Large intestine (tissue), 3 donors: ENCODE data around the gene LRRC43. TPM values are rescaled to one million over a fixed set of nuclear protein-coding genes. Genes with fewer than 3 reads are reported as not detected.
"Not testable (repeated sequence)": the region's sequence is repeated elsewhere in the genome, so short reads cannot be mapped to it uniquely, and the experiment has no call there.

Experiments
- DNase-seq, 2 donors: peaks; one replicate each; pipeline versions ENCODE4 v3.0.0 to v3.0.0-alpha.2; 2013
- H3K27ac ChIP-seq: one replicate; pipeline ENCODE4 v1.5.1; 2013; ENCODE audit warnings: low read length
- H3K27me3 ChIP-seq: 2 replicates; pipeline ENCODE4 v1.6.1; 2013; ENCODE audit warnings: low read length; ENCODE audit not compliant: control insufficient read depth, insufficient read depth
- H3K36me3 ChIP-seq: 2 replicates; pipeline ENCODE4 v1.6.1; 2013; ENCODE audit warnings: low read length; ENCODE audit not compliant: control insufficient read depth, insufficient read depth
- H3K4me1 ChIP-seq: one replicate; pipeline ENCODE4 v1.6.1; 2013; ENCODE audit warnings: low read length; ENCODE audit not compliant: control insufficient read depth, insufficient read depth
- H3K4me3 ChIP-seq: one replicate; pipeline ENCODE4 v1.5.1; 2013; ENCODE audit warnings: low read length
- H3K9me3 ChIP-seq: one replicate; pipeline ENCODE4 v1.6.1; 2013; ENCODE audit warnings: mild to moderate bottlenecking, low read depth, low read length, moderate library complexity; ENCODE audit not compliant: control insufficient read depth
- WGBS: methylation state at CpG from one replicate; pipeline ENCODE4 v1.1.5; 2013; ENCODE audit warnings: low lambda C conversion rate; ENCODE audit not compliant: insufficient coverage; 5-methylcytosine and 5-hydroxymethylcytosine counted together
- polyA plus RNA-seq: library from polyadenylated mRNA; unstranded; fragments of 120-200 nt; gene quantifications from one replicate; pipeline ENCODE4 v1.2.1, GENCODE V29; 2013

Gene LRRC43
- polyA plus RNA-seq, 1 donor = 2.0 TPM

DNA sequence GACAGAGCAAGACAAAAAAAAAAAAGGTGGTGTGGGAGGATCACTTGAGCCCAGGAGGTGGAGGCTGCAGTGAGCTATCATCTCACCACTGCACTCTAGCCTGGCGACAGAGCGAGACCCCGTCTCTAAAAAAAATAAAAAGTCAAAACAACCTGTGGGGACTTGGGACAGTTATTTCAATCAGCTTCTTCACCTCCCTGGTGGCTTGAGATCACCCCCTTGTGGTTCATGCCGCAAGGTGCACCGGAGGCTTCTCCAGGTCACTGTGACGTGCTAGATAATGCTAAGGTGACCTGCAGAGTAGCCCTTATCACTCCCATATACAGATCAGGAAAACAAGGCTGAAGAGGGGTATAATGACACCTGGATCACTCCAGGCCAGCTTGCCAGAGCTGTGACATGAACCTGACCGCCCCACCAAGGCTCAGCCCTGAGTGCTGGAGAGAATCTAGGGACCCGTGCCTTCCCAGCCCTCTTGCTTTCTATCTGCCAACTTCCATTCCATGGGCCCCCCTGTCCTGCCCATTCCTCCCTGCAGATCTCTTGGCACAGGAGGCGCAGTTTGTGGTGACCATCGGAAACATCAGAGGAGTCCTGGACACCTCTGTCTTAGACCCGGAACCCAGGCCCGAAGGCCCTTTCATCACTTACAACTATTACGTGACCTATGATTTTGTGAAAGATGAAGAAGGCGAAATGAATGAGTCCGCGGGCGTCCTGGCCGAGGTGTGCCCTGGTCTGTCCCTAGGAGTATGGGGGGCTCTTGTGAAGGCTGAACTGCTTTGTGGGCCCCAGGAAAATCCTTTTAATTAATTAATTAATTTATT lies 8.1 kb downstream of the LRRC43 start:
- H3K27ac ChIP-seq = no peak overlapping the region

DNA sequence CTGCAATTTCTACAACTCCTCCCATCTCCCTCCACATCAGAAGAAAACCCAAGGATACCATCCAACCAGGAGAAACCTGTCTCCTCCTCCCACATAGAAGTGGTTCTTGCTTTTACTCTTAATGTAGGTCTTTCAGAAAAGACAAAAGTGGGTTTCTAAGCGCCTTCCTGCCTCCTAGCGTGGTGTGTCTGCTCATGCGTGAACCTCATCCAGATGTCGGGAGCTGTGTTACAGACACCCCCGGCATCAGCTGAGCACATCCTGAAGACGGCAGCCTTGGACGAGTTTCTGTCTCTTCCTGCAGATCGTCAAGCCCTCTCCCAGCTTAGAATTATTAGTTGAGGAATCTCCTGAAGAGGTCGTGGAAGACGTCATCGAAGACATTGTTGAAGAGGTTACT lies 9.5 kb downstream of the LRRC43 start:
- H3K4me3 ChIP-seq = no peak overlapping the region
- WGBS = no CpG with 5 or more reads among the region's 11 CpGs
- no peaks in the 10 kb centered on the region for H3K4me1 ChIP-seq
- no peaks in the 10 kb centered on the region for H3K36me3 ChIP-seq
- no peak for DNase-seq
- peaks cover 3% of the 10 kb centered on the region for H3K9me3 ChIP-seq
- no peak overlapping the region for H3K27ac ChIP-seq
- no peaks in the 10 kb centered on the region for H3K27me3 ChIP-seq

More for the DNA sequence above, 8.1 kb downstream of the LRRC43 start:
- Histone ChIP-seq H3K27me3 (no peaks in the 10 kb centered on the region), H3K4me1 (no peaks in the 10 kb centered on the region), H3K4me3 (no peak overlapping the region), H3K9me3 (peaks cover 3% of the 10 kb centered on the region), H3K36me3 (no peaks in the 10 kb centered on the region)
- DNase-seq = peak; percentile 54 to 58
- WGBS = 80% methylated on average over 1 of the region's 18 CpGs

DNA sequence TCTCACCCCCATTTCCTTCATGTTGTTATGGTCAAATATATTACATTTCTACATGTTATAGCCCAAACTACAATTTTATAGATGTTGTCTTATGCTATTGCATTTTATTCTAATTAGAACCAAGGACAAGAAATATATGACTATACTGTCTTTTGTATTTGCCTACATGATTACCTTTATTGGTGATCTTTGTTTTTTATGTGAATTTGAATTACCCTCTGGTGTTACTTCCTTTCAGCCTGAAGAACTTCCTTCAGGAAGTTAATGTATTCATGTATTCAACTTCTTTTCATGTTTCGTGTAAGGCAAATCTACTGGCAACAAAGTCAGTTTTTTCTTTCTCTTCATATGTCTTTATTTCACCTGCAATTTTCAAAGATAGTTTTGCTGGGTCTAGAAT lies 11.9 kb downstream of the LRRC43 start:
- no peaks in the 10 kb centered on the region for H3K4me1 ChIP-seq
- no peak overlapping the region for H3K4me3 ChIP-seq
- H3K36me3 ChIP-seq = no peaks in the 10 kb centered on the region
- H3K27ac ChIP-seq = no peak overlapping the region
- no peak for DNase-seq
- WGBS = 100% methylated on average over 1 of the region's 1 CpG
- H3K27me3 ChIP-seq = no peaks in the 10 kb centered on the region
- peaks cover 3% of the 10 kb centered on the region for H3K9me3 ChIP-seq

DNA sequence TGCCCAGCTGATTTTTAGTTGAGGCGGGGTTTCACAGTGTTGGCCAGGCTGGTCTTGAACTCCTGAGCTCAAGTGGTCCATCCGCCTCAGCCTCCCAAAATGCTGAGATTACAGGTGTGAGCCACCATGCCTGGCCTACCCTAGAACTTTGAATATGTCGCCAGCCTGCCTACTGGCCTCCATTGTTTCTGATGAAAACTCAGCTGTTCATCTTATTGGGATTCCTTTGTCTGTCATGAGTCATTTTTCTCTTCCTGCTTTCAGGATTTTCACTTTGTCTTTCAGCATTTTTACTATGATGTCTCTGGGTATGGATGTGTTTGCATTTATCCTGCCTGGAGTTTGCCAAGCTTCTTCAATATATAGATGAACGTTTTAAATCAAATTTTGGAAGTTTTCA lies 12.5 kb downstream of the LRRC43 start:
- Histone ChIP-seq H3K36me3 (no peaks in the 10 kb centered on the region), H3K27me3 (no peaks in the 10 kb centered on the region), H3K4me3 (no peak overlapping the region), H3K9me3 (peaks cover 3% of the 10 kb centered on the region), H3K4me1 (peaks cover 6% of the 10 kb centered on the region), H3K27ac (no peak overlapping the region)
- WGBS = 94% methylated on average over 2 of the region's 4 CpGs
- DNase-seq = no peak

DNA sequence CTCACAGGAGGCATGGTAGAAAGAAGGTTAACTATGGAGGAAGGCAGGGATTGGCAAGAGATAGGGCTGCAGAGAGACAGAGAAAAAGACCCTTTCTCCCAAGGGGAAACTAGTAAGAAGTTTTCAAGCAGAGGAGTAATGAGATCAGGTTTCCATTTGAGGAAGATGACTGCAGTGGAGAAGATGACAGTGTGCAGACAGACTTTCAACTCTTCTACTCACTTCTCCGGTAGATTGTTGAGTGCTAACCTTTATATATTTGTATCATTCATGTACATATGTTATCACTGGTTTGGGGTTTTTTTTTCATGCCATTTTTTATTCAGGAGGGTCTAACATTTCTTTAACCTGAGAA lies 14.7 kb downstream of the LRRC43 start:
- H3K27ac ChIP-seq = no peak overlapping the region
- H3K9me3 ChIP-seq = peaks cover 3% of the 10 kb centered on the region
- H3K36me3 ChIP-seq = no peaks in the 10 kb centered on the region
- DNase-seq = no peak
- peaks cover 19% of the 10 kb centered on the region for H3K4me1 ChIP-seq
- peaks cover 2% of the 10 kb centered on the region for H3K27me3 ChIP-seq
- H3K4me3 ChIP-seq = no peak overlapping the region
- 100% methylated on average over 1 of the region's 1 CpG for WGBS

DNA sequence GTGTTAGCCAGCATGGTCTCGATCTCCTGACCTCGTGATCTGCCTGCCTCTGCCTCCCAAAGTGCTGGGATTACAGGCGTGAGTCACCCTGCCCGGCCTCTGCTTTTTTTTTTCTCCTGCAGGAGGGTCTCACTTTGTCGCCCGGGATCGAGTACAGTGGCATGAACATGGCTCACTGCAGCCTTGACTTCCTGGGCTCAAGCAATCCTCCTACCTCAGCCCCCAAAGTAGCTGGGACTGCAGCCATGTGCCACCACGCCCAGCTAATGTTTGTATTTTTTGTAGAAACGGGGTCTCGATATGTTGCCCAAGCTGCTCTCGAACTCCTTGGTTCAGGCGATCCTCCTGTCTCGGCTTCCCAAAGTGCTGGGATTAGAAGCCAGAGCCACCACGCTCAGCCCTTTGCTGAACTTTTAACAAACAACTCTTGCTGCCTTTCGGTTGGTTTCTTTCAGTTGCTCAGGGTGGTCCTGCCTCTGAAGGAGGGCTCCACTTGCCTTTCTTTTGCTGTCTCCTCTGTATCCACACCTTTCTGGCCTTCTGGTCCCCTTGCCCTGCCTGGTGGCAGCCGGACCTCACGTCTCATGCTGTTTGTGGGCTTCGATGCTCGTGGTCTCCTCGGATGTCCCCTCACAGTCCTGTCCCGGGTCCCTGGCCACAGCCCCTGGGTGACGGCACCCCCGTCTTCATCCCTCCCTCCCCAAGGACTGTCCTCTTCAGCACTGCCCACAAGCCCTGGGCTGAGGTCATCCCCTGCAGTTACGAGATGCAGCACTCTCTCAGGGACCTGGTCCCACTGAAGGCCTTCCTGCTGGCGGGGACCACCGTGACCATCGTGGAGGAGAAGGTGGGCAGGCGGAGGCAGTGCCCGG lies 16.8 kb downstream of the LRRC43 start:
- no peaks in the 10 kb centered on the region for H3K36me3 ChIP-seq
- no peak overlapping the region for H3K4me3 ChIP-seq
- 90% methylated on average over 2 of the region's 29 CpGs for WGBS
- DNase-seq = no peak
- H3K4me1 ChIP-seq = peaks cover 25% of the 10 kb centered on the region
- no peak overlapping the region for H3K27ac ChIP-seq
- H3K27me3 ChIP-seq = peaks cover 19% of the 10 kb centered on the region
- peaks cover 3% of the 10 kb centered on the region for H3K9me3 ChIP-seq

DNA sequence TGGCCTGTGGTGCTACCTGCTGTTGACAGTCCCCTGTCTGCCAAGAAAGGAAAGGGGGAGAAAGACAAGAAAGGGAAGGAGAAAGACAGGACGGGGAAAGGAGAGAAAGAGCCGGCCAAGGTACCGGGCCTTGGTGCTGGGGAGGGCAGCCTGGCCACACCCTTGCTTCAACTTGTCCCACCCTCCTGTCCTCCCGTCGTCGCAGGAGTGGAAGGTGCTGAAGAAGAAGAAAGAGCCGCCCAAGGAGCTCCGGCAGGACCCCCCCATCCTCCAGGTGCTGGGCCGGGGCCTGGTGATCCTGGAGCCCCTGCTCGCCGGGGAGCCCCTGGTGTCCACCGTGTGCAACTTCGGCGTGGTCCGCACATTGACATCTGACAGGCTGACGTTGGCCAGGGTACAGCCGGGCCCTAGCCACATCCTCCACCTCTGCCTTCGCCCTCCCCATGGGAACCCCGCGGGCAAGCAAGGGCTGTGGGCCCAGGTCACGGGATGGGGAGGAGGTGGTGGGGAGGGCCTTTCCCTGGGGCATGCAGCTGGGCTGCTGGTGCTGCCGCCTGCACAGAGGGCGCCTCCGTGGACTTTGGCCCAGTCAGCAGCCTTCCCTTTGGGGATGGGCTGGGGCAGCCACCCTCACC lies 17.7 kb downstream of the LRRC43 start:
- Histone ChIP-seq H3K36me3 (no peaks in the 10 kb centered on the region), H3K4me3 (no peak overlapping the region), H3K9me3 (no peaks in the 10 kb centered on the region), H3K4me1 (peaks cover 25% of the 10 kb centered on the region), H3K27me3 (peaks cover 29% of the 10 kb centered on the region), H3K27ac (no peak overlapping the region)
- WGBS = 73% methylated on average over 2 of the region's 24 CpGs
- peak; percentile 80 to 86 for DNase-seq

DNA sequence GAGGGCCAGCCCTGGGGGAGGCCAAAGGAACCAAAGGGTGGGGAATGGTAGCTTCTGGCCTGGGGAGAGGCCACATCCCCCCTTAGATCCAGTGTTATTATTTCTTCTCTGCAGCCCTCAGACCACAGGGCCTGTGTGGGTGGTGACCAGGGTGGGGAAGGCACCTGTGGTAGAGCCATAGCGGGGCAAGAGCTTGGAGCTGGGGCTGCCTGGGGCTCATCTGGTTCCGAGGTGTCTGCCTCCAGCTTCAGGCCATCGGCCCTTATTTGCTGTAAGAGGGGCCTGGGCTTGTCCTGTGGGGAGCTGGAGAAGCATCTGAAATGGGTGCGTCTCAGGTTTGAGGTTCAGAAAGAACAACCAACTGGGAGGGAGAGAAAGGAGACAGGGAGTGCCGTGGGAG lies 18.5 kb downstream of the LRRC43 start:
- Histone ChIP-seq H3K27me3 (peaks cover 30% of the 10 kb centered on the region), H3K9me3 (no peaks in the 10 kb centered on the region), H3K27ac (no peak overlapping the region), H3K4me1 (peaks cover 25% of the 10 kb centered on the region), H3K4me3 (no peak overlapping the region), H3K36me3 (no peaks in the 10 kb centered on the region)
- DNase-seq = no peak
- WGBS = 80% methylated on average over 2 of the region's 5 CpGs

DNA sequence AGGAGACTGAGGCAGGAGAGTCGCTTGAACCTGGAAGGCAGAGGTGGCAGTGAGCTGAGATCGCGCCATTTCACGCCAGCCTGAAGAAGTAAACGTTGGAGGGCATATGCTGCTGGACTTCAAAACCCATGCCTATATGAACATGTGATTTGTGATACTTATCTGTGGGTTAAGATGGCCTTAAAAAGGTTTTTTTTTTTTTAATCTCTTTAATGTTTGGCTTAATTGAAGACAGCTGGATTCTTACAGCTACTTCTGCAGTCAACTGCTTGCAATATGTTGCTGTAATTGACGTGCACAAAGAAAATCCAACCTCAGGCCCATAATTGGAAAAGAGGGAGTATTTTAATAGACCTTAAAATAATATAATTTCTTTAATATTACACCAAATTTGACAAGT lies 19.1 kb downstream of the LRRC43 start:
- Histone ChIP-seq H3K27ac (no peak overlapping the region), H3K4me1 (peaks cover 25% of the 10 kb centered on the region), H3K4me3 (no peak overlapping the region), H3K9me3 (no peaks in the 10 kb centered on the region), H3K27me3 (peaks cover 30% of the 10 kb centered on the region), H3K36me3 (peaks cover 4% of the 10 kb centered on the region)
- no CpG with 5 or more reads among the region's 6 CpGs for WGBS
- no peak for DNase-seq

DNA sequence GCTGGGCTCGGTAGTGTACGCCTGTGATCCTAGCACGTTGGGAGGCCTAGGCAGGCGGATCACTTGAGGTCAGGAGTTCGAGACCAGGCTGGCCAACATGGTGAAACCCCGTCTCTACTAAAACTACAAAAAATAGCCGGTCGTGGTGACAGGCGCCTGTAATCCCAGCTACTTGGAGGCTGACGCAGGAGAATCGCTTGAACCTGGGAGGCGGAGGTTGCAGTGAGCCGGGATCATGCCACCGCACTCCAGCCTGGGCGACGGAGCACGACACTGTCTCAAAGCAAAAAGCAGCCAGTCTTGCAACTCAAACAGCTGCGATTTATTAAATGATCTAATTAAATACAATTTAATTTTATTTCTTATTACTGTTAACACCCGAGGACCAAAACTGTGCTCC lies 19.9 kb downstream of the LRRC43 start:
- peaks cover 25% of the 10 kb centered on the region for H3K4me1 ChIP-seq
- not testable (repeated sequence) for H3K27ac ChIP-seq, H3K9me3 ChIP-seq, DNase-seq
- peak overlapping the region; percentile 50 for H3K4me3 ChIP-seq
- no CpG with 5 or more reads among the region's 19 CpGs for WGBS
- peaks cover 12% of the 10 kb centered on the region for H3K36me3 ChIP-seq
- peaks cover 30% of the 10 kb centered on the region for H3K27me3 ChIP-seq
